Fibroblast of pulmonary artery (primary cell): Measurements from ENCODE around the gene COL4A2.

Experiments used
- DNase-seq: peaks from one replicate; pipeline ENCODE4 v3.0.0-alpha.2; 2010; ENCODE audit warnings: low read depth
- H3K4me3 ChIP-seq: replicated peaks from 2 replicates; pipeline ENCODE4 v1.5.1; 2011; ENCODE audit warnings: low read depth, mild to moderate bottlenecking, control low read depth, low read length, moderate library complexity
- CTCF ChIP-seq: IDR thresholded peaks from 2 replicates; pipeline ENCODE4 v1.5.1; 2011; ENCODE audit warnings: mild to moderate bottlenecking, control low read depth, low read length, inconsistent platforms; ENCODE audit errors: missing control alignments

The COL4A2 gene

GRCh38 chr13:110456550-110456949, 149.5 kb downstream of the COL4A2 start:
- no peak for TF ChIP-seq CTCF
- H3K4me3 ChIP-seq: no peak overlapping the region
- no peak for DNase-seq

- TF ChIP-seq CTCF: no peak
- no peak for DNase-seq
- no peak overlapping the region for H3K4me3 ChIP-seq
Observed at GRCh38 chr13:110457361-110457760, 150.3 kb downstream of the COL4A2 start.

- DNase-seq: no peak
- H3K4me3 ChIP-seq: no peak overlapping the region
- no peak for TF ChIP-seq CTCF
Observed at GRCh38 chr13:110458017-110458416, 150.9 kb downstream of the COL4A2 start.

GRCh38 chr13:110458594-110459365, 151.7 kb downstream of the COL4A2 start:
- TF ChIP-seq CTCF: no peak
- DNase-seq: no peak
- no peak overlapping the region for H3K4me3 ChIP-seq

- DNase-seq: no peak
- TF ChIP-seq CTCF: no peak
- no peak overlapping the region for H3K4me3 ChIP-seq
Observed at GRCh38 chr13:110462091-110462490, 155.0 kb downstream of the COL4A2 start.

GRCh38 chr13:110463156-110463555, 156.1 kb downstream of the COL4A2 start:
- H3K4me3 ChIP-seq: no peak overlapping the region
- no peak for DNase-seq
- no peak for TF ChIP-seq CTCF
